HG03066 (cell line): ENCODE data around the gene PTPMT1.
A peak's percentile ranks its signal among the peaks of the same experiment; 100 is the strongest.

ENCODE experiments used
- ATAC-seq: cut with Tn5 transposase; IDR thresholded peaks from one replicate; pipeline ENCODE4 v1.9.1; 2021; ENCODE audit warnings: low read depth; ENCODE audit not compliant: unreplicated experiment

Gene PTPMT1

GRCh38 chr11:47605921-47606320 lies 40.5 kb downstream of the PTPMT1 start:
- ATAC-seq, result no peak

- no peak for ATAC-seq
Observed at GRCh38 chr11:47606731-47607130, 41.3 kb downstream of the PTPMT1 start.

- ATAC-seq, result no peak
Observed at GRCh38 chr11:47607380-47607779, 42.0 kb downstream of the PTPMT1 start.

- no peak for ATAC-seq
Observed at GRCh38 chr11:47609675-47610074, 44.3 kb downstream of the PTPMT1 start.

GRCh38 chr11:47611348-47611794 lies 46.0 kb downstream of the PTPMT1 start:
- ATAC-seq, result peak; percentile 82

- ATAC-seq, result no peak
Observed at GRCh38 chr11:47615249-47615648, 49.9 kb downstream of the PTPMT1 start.

GRCh38 chr11:47616726-47617416 lies 51.5 kb downstream of the PTPMT1 start:
- ATAC-seq, result no peak

- ATAC-seq, result no peak
Observed at GRCh38 chr11:47617417-47617809, 52.0 kb downstream of the PTPMT1 start.

- ATAC-seq, result no peak
Observed at GRCh38 chr11:47620836-47621378, 55.5 kb downstream of the PTPMT1 start.
